HEK293T (cell line): ENCODE measurements around the gene MARCHF7.
"Not testable (repeated sequence)": the region's sequence is repeated elsewhere in the genome, so short reads cannot be mapped to it uniquely, and the experiment has no call there.

Experiments used
- CTCF ChIA-PET: fragments of 350-600 bp; formaldehyde crosslinking; extraction: SDS; loops from one replicate; lab custom pipeline; 2021; ENCODE audit warnings: antibody characterized with exemption, inconsistent platforms; lab: Yijun Ruan, JAX
- POLR2A ChIA-PET: fragments of 350-600 bp; formaldehyde crosslinking; extraction: SDS; loops from one replicate; lab custom pipeline; 2020; ENCODE audit warnings: antibody characterized with exemption, inconsistent platforms; lab: Yijun Ruan, JAX
- DNase-seq: peaks from one replicate; pipeline ENCODE4 v3.0.0; 2012; ENCODE audit warnings: mixed read lengths; ENCODE audit errors: extremely low spot score
- ARNT ChIP-seq: fragments of 450-650 bp; IDR thresholded peaks from 2 replicates; pipeline ENCODE4 v1.6.1; 2017; ENCODE audit warnings: mild to moderate bottlenecking
- BHLHE40 ChIP-seq: fragments of 450-650 bp; IDR thresholded peaks from 2 replicates; pipeline ENCODE4 v1.6.1; 2016; ENCODE audit warnings: mild to moderate bottlenecking, moderate library complexity, borderline replicate concordance
- CTBP1 ChIP-seq: fragments of 450-650 bp; IDR thresholded peaks from 2 replicates; pipeline ENCODE4 v1.6.1; 2016; ENCODE audit warnings: borderline replicate concordance
- ELF4 ChIP-seq: fragments of 450-650 bp; IDR thresholded peaks from 2 replicates; pipeline ENCODE4 v1.6.1; 2017; ENCODE audit warnings: antibody characterized with exemption
- FOXA1 ChIP-seq: fragments of 450-650 bp; IDR thresholded peaks from 2 replicates; pipeline ENCODE4 v1.6.1; 2016; ENCODE audit warnings: mild to moderate bottlenecking
- FOXK2 ChIP-seq: fragments of 450-650 bp; IDR thresholded peaks from 2 replicates; pipeline ENCODE4 v1.6.1; 2016; ENCODE audit warnings: mild to moderate bottlenecking
- FOXM1 ChIP-seq: fragments of 450-650 bp; IDR thresholded peaks from 2 replicates; pipeline ENCODE4 v1.6.1; 2017; ENCODE audit warnings: mild to moderate bottlenecking, borderline replicate concordance
- HDGF ChIP-seq: fragments of 450-650 bp; IDR thresholded peaks from 2 replicates; pipeline ENCODE4 v1.6.1; 2017; ENCODE audit warnings: antibody characterized with exemption, borderline replicate concordance
- L3MBTL2 ChIP-seq: fragments of 450-650 bp; conservative IDR thresholded peaks from 2 replicates; pipeline ENCODE4 v1.6.1; 2016; ENCODE audit warnings: mild to moderate bottlenecking
- LEF1 ChIP-seq: fragments of 450-650 bp; IDR thresholded peaks from 2 replicates; pipeline ENCODE4 v1.6.1; 2017; ENCODE audit warnings: mild to moderate bottlenecking, borderline replicate concordance
- NFRKB ChIP-seq: fragments of 450-650 bp; IDR thresholded peaks from 2 replicates; pipeline ENCODE4 v1.6.1; 2016; ENCODE audit warnings: mild to moderate bottlenecking, moderate library complexity
- PKNOX1 ChIP-seq: fragments of 450-650 bp; IDR thresholded peaks from 2 replicates; pipeline ENCODE4 v1.6.1; 2016
- SP1 ChIP-seq: fragments of 450-650 bp; IDR thresholded peaks from 2 replicates; pipeline ENCODE4 v1.6.1; 2017
- SUZ12 ChIP-seq: fragments of 450-650 bp; IDR thresholded peaks from 2 replicates; pipeline ENCODE4 v1.6.1; 2016; ENCODE audit warnings: mild to moderate bottlenecking
- TARDBP ChIP-seq: fragments of 450-650 bp; IDR thresholded peaks from 2 replicates; pipeline ENCODE4 v1.6.1; 2016
- ZNF384 ChIP-seq: fragments of 450-650 bp; IDR thresholded peaks from 2 replicates; pipeline ENCODE4 v1.6.1; 2016

Gene MARCHF7

GRCh38 chr2:159716857-159717256 is 4.6 kb downstream of the MARCHF7 start:
- CTCF ChIA-PET, result no interaction called here
- POLR2A ChIA-PET, result no interaction called here
- no peak for DNase-seq
- no peak for TF ChIP-seq PKNOX1
- TF ChIP-seq ARNT, result no peak
- TF ChIP-seq ELF4, result no peak
- TF ChIP-seq FOXK2, result no peak
- no peak for TF ChIP-seq SUZ12
- no peak for TF ChIP-seq ZNF384
- no peak for TF ChIP-seq NFRKB
- no peak for TF ChIP-seq TARDBP
- TF ChIP-seq LEF1, result no peak
- TF ChIP-seq BHLHE40, result no peak
- no peak for TF ChIP-seq CTBP1
- no peak for TF ChIP-seq SP1
- TF ChIP-seq L3MBTL2, result no peak
- TF ChIP-seq FOXA1, result no peak
- TF ChIP-seq FOXM1, result no peak
- no peak for TF ChIP-seq HDGF

- TF ChIP-seq L3MBTL2 (no peak), CTBP1 (no peak), TARDBP (no peak), NFRKB (no peak), FOXK2 (no peak), ARNT (no peak), ELF4 (no peak), ZNF384 (no peak), LEF1 (no peak), FOXA1 (no peak), PKNOX1 (no peak), FOXM1 (no peak), BHLHE40 (no peak), HDGF (no peak), SP1 (no peak)
- ChIA-PET CTCF (no interaction called here), POLR2A (interaction anchor here (2.3 kb wide), 1 partner anchor 9 kb away, joined by 11 read pairs; the partner anchor contains the start of gene MARCHF7)
- DNase-seq, result no peak
These were observed 8.4 kb downstream of the MARCHF7 start for GRCh38 chr2:159720676-159721075.

- ChIA-PET POLR2A (interaction anchor here (2.3 kb wide), 1 partner anchor 11 kb away, joined by 11 read pairs; the partner anchor contains the start of gene MARCHF7), CTCF (no interaction called here)
- no peak for DNase-seq
- TF ChIP-seq PKNOX1, result no peak
These were observed 10.3 kb downstream of the MARCHF7 start for GRCh38 chr2:159722580-159722979.

- CTCF ChIA-PET, DNase-seq, POLR2A ChIA-PET: not testable (repeated sequence)
These were observed 12.7 kb downstream of the MARCHF7 start for GRCh38 chr2:159724795-159725572.

- DNase-seq, result no peak
- POLR2A ChIA-PET, result no interaction called here
- TF ChIP-seq ZNF384, result no peak
- CTCF ChIA-PET, result no interaction called here
These were observed 13.4 kb downstream of the MARCHF7 start for GRCh38 chr2:159725713-159726112.

GRCh38 chr2:159728629-159729028 is 16.3 kb downstream of the MARCHF7 start:
- ChIA-PET CTCF (interaction anchor here (0.7 kb wide), 1 partner anchor 269 kb away, joined by 3 read pairs; no protein-coding TSS in a partner anchor), POLR2A (no interaction called here)
- no peak for TF ChIP-seq ZNF384
- TF ChIP-seq SUZ12, result no peak
- no peak for TF ChIP-seq CTBP1
- TF ChIP-seq SP1, result no peak
- no peak for TF ChIP-seq LEF1
- TF ChIP-seq PKNOX1, result no peak
- DNase-seq, result no peak

- ChIA-PET CTCF (no interaction called here), POLR2A (no interaction called here)
- TF ChIP-seq ZNF384 (no peak), ARNT (no peak), LEF1 (no peak), ELF4 (no peak), FOXA1 (no peak), SUZ12 (no peak), L3MBTL2 (no peak)
- no peak for DNase-seq
These were observed 23.3 kb downstream of the MARCHF7 start for GRCh38 chr2:159735648-159736047.
